Activated CD4-positive, alpha-beta T cell treated with anti-CD3 and anti-CD28 coated beads, Interleukin-2, amount 50 U/mL, for 48 hours (primary cell): Measurements from ENCODE around the gene ZNF775.
A peak's percentile ranks its signal among the peaks of the same experiment; 100 is the strongest.

ENCODE experiments used
- DNase-seq, 2 experiments: peaks; one replicate each; pipeline ENCODE4 v3.0.0-alpha.2; 2020

ZNF775 gene

GRCh38 chr7:150351587-150352194 is 27.4 kb upstream of the ZNF775 start:
- no peak for DNase-seq

GRCh38 chr7:150355666-150356059 is 23.5 kb upstream of the ZNF775 start:
- no peak for DNase-seq

GRCh38 chr7:150356265-150356897 is 22.7 kb upstream of the ZNF775 start:
- no peak for DNase-seq

- peak; percentile 62 to 72 for DNase-seq
These were observed 21.9 kb upstream of the ZNF775 start for GRCh38 chr7:150357270-150357669.

- DNase-seq: no peak
These were observed 21.2 kb upstream of the ZNF775 start for GRCh38 chr7:150357771-150358427.

- DNase-seq: no peak
These were observed 20.7 kb upstream of the ZNF775 start for GRCh38 chr7:150358433-150358832.

- DNase-seq: no peak
These were observed 20.0 kb upstream of the ZNF775 start for GRCh38 chr7:150358988-150359621.

GRCh38 chr7:150359622-150360362 is 19.3 kb upstream of the ZNF775 start:
- DNase-seq: no peak

GRCh38 chr7:150360363-150361058 is 18.6 kb upstream of the ZNF775 start:
- DNase-seq: no peak

GRCh38 chr7:150361402-150361801 is 17.7 kb upstream of the ZNF775 start:
- DNase-seq: no peak

GRCh38 chr7:150361807-150362621 is 17.1 kb upstream of the ZNF775 start:
- no peak for DNase-seq

- no peak for DNase-seq
These were observed 15.8 kb upstream of the ZNF775 start for GRCh38 chr7:150363370-150363769.

- DNase-seq: no peak
These were observed 15.3 kb upstream of the ZNF775 start for GRCh38 chr7:150363872-150364271.

GRCh38 chr7:150365194-150365593 is 13.9 kb upstream of the ZNF775 start:
- DNase-seq: no peak

- no peak for DNase-seq
These were observed 13.3 kb upstream of the ZNF775 start for GRCh38 chr7:150365673-150366398.

GRCh38 chr7:150367677-150368095 is 11.4 kb upstream of the ZNF775 start:
- DNase-seq: no peak

GRCh38 chr7:150368096-150368883 is 10.8 kb upstream of the ZNF775 start, which contains the start of gene REPIN1:
REPIN1 (plus strand) TSS chr7:150368822; CDS start chr7:150369712, 890 bp downstream.
- peak; percentile 84 to 89 for DNase-seq

- peak; percentile 51 to 54 for DNase-seq
These were observed 10.0 kb upstream of the ZNF775 start for GRCh38 chr7:150368884-150369747.
